NOMO-1 treated with DMSO at 0.1 percent for 48 hours (cell line): ENCODE measurements around the gene DGLUCY.
A peak's percentile ranks its signal among the peaks of the same experiment; 100 is the strongest.
"Not testable (repeated sequence)": the region's sequence is repeated elsewhere in the genome, so short reads cannot be mapped to it uniquely, and the experiment has no call there.

Source experiments
- DNase-seq: peaks from one replicate; lab custom pipeline; 2025; ENCODE audit not compliant: unreplicated experiment; lab: John Stamatoyannopoulos, UW

The DGLUCY gene

GRCh38 chr14:91138511-91139359 lies 24.9 kb downstream of the DGLUCY start:
- peak; percentile 45 for DNase-seq

GRCh38 chr14:91139776-91140175 lies 25.9 kb downstream of the DGLUCY start:
- no peak for DNase-seq

- no peak for DNase-seq
Measured at GRCh38 chr14:91140672-91141071, 26.8 kb downstream of the DGLUCY start.

DNA sequence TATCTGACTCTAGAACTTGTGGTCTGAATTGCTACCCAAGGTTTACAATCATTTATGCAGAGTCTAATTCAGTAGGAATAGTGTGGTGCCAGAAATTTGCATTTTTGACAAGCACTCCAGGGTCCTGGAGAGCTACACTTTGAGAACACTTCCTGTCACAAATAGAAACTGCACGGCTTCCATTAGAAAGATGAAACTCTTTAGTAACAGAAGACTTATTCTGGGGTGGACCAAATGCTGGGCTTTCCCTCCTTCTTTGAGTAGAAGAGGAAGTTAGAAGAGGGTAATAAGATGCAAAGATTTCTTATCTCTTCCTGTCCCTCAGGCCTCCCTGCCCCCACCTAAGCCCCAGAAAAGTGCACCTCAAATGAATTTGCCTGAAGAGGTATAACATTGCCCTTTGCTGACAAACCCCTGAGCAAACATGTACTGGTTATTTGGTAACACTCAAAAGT lies 28.4 kb downstream of the DGLUCY start:
- peak; percentile 41 for DNase-seq

GRCh38 chr14:91143862-91144261 lies 30.0 kb downstream of the DGLUCY start:
- no peak for DNase-seq

GRCh38 chr14:91144425-91145145 lies 30.7 kb downstream of the DGLUCY start:
- DNase-seq: no peak

DNA sequence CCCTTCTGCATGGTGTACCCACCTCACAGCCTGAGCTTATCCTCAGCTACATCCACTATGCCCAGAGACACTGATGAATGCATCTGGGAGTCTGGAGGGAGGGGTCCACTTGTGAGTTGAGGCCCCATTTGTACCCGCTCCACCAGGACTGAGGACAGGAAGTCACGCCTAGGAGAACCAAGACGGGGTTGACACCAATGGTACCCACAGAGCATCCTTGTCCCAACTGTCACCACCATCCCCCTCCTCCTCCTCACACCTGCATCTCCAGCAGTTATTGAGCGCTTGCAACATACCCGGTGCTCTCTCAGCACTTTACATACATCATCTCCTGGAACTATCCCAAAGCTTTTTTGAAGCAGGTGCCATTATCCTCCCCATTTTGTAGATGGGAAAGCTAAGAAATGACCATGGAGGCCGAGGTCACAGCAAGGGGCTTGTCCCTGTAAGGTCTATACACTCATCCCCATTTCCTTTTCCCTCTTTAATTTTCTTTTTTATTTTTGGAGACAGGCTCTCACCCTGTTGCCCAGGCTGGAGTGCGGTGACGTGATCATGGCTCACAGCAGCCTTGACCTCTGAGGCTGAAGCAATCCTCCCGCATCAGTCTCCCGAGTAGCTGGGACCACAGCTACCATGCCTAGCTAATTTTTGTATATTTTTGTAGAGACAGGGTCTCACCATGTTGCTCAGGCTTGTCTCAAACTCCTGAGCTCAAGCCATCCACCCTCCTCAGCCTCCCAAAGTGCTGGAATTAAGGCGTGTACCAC lies 31.7 kb downstream of the DGLUCY start:
- DNase-seq: no peak

DNA sequence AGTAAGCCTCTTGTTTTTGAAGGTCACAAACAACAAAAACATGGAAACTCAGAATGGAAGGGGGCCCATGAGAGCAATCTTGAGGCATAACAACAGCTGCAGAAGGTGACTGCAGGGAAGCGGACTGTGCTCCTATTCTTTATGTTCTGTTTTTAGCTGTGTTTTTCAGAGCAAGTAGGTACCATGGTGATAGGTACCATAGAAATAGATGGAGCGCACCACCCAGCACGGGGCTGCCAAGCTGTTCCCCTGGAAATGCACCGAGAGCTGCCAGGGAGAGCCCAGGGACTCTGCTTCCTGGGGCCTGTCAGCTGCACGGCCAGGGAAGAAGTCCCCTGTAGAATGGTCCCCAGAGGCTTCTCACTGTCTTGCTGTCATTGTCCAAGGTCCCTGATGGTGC lies 32.8 kb downstream of the DGLUCY start:
- no peak for DNase-seq

DNA sequence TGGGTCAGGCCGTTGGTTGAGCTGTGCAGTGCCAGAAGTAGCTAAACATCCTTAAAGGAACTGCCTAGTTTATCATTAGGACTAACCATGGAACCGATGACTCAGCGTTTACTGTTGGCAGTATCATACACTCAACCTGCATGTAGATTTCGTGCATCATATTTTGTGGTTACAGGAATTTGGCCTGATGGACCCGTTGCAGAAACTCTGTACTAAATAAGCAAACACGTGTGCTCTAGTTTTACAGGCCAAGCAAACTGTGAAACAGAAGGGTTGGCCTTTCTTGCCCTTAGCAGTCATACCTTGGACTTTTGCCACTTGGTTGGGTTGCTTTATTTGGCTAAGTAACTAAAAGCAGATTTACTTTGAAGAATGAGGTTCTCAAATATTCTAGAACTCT lies 35.6 kb downstream of the DGLUCY start:
- DNase-seq: no peak

DNA sequence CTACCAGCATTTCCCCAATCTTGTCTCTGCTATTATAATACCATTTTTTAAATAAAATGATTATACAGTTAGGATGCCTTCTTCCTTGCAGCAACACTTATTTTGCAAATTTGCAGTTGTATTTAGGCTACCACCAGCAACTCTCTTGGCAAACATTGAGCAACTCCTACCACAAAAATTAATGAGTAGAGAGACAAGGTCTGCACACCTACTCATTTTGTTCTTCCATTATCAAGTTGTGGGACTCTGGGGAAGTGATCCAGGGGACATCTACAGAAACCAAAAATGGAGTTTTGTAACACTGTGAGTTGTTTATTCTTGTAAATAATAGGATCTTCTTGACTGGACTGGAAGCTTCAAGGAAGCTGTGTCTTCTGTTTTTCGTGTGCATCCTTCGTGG lies 38.6 kb downstream of the DGLUCY start:
- DNase-seq: no peak

DNA sequence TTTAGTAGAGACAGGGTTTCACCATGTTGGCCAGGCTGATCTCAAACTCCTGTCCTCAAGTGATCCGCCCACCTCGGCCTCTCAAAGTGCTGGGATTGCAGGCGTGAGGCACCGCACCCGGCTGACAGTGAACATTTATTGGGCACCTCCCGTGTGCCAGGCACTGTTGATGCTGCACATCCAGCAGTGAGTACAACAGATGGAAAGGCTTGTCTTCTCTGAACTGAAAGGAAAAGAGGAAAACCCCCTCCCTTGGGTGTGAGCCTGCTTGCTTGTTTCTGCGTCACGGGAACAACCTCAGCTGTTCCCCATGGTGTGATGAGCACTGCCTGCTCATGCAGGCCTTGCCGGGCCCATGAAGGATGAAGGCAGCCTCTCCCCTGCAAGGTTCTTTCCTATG lies 39.5 kb downstream of the DGLUCY start:
- DNase-seq: no peak

- DNase-seq: peak; percentile 8
Measured at GRCh38 chr14:91154851-91155625, 41.2 kb downstream of the DGLUCY start.

- DNase-seq: no peak
Measured at GRCh38 chr14:91155626-91156089, 41.8 kb downstream of the DGLUCY start.

DNA sequence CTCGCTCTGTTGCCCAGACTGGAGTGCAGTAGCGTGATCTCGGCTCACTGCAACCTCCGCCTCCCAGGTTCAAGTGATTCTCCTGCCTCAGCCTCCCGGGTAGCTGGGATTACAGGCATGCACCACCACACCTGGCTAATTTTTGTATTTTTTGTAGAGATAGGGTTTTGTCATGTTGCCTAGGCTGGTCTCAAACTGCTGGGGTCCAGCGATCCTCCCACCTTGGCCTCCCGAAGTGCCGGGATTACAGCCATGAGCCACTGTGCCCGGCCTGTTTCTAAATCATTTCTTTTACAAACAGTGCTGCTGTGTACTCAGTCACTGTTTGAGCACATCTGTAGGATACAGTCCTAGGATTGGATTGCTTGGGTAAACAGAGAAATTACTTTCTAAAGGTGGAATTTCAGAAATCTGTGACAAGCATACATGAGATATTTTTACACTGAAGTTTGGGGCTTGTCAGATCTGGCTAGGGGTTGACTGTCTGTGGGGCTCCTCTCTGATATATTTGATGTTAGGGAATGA lies 42.3 kb downstream of the DGLUCY start:
- DNase-seq: not testable (repeated sequence)

- not testable (repeated sequence) for DNase-seq
Measured at GRCh38 chr14:91156877-91157276, 43.0 kb downstream of the DGLUCY start.

- no peak for DNase-seq
Measured at GRCh38 chr14:91158091-91158790, 44.4 kb downstream of the DGLUCY start.

DNA sequence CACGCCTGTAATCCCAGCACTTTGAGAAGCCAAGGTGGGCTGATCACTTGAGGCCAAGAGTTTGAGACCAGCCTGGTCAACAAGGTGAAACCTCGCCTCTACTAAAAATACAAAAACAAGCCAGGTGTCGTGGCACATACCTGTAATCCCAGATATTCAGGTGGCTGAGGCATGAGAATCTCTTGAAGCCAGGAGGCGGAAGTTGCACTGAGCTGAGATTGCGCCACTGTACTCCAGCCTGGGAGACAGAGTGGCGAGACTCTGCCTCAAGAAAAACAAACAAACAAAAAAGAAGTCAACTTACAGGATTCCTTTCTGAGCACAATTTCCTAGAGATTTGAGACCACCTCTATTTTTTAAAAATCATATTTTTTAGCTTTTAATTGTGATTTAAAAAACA lies 45.3 kb downstream of the DGLUCY start:
- DNase-seq: no peak

DNA sequence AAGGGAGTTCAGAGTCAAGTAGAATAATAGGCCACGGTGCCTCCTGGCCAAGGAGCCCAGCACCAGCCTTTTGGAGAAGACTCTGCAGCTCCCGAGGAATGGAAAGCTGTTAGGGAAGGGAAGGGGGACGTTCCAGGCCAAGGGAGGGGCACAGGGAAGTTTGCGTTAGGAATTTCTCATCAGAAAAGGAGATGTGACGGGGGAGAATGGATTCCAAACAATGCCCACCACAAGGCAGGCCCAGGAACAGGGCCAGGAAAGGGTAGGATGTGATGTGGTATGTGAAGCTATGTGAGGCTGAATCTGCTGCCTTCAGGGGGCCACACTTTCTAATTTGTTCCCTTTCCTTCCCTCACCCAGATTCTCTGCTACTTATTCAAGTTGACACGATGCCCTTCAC lies 46.0 kb downstream of the DGLUCY start:
- no peak for DNase-seq

- no peak for DNase-seq
Measured at GRCh38 chr14:91163316-91163715, 49.4 kb downstream of the DGLUCY start.

- no peak for DNase-seq
Measured at GRCh38 chr14:91164676-91165075, 50.8 kb downstream of the DGLUCY start.
